ENCODE results near the gene NEK2. TPM values are rescaled to one million over a fixed set of nuclear protein-coding genes. Genes with fewer than 3 reads are reported as not detected.
"Not testable (repeated sequence)": the region's sequence is repeated elsewhere in the genome, so short reads cannot be mapped to it uniquely, and the experiment has no call there.

Gene NEK2
- total RNA-seq = 0.49 TPM

DNA sequence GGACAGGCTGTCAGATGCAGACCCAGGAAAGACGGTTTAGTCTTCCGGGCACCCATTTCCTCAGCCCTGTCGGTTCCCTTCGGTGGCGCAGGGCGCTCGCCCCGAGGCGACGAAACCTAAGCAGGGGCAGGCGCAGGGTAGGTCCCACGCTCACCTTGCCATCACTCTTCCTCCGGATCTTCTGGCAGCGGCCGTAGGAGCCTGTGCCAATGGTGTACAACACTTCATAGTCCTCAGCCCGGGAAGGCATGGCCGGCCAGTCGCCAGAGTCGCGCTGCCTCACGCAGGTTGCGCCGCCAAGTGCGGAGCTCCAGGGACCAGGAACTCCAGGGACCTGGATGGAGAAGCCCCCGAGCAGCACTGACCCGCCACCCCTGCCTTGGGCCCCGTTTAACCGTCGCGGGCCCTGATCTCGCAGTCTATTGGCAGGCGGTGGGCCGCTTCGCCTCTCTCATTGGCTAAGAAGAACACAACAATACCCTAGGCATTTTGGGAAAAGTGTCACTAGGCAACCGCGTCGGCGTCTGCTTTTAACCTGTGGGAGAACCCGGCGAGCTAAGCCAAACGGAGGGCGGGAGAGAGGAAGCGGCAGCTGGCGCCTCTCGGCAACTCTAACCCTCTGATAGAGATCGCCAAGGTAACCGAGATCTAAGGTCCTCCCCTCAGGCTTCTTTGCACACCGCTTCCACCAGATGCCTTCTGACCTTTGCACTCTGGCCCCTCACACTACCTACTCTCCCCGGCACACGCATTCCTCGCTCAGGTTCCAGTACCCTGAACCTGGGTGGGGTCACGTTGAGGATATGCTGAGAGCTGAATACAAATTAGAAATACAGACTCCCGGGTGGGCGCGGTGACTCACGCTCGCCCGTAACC is at the start of gene NEK2:
NEK2 (minus strand) TSS at position 392 of the 876 bp plus-strand sequence; CDS start at position 250, 142 bp downstream.
- DNase-seq (ENCODE audit: low spot score) = peak; percentile 92
- intact Hi-C loops (cut with DNase I) = no loop called here
- ATAC-seq = peak; percentile 99

GRCh38 chr1:211724687-211725196 is 49.3 kb upstream of the NEK2 start:
- intact Hi-C loops (cut with DNase I) = no loop called here
- DNase-seq (ENCODE audit: low spot score) (no peak), ATAC-seq (peak; percentile 78)

DNA sequence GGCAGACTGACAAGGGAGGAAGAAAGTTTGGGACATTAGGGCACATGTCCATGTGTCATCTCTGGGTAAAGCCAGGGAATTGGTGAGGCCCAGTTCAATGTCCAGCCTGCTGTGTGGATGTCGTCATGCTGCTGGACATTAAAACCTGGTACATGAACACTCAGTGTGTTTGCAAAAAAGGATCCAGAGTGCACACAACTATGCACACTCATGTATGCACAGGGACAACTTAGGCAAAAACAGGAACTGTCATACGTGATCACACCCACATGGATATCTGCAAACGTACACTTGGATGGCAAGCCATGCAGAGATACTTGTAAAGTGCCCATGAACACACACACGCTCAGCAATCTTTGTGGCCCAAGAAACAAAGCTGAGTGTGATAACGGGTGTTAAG is 47.9 kb upstream of the NEK2 start:
- no peak for ATAC-seq
- intact Hi-C loops (cut with DNase I) = no loop called here
- DNase-seq (ENCODE audit: low spot score) = no peak

GRCh38 chr1:211722277-211723175 is 47.1 kb upstream of the NEK2 start:
- DNase-seq (ENCODE audit: low spot score) = no peak
- no peak for ATAC-seq
- intact Hi-C loops (cut with DNase I) = no loop called here

GRCh38 chr1:211716555-211716954 is 41.1 kb upstream of the NEK2 start:
- intact Hi-C loops (cut with DNase I); DNase-seq (ENCODE audit: low spot score); ATAC-seq: not testable (repeated sequence)

DNA sequence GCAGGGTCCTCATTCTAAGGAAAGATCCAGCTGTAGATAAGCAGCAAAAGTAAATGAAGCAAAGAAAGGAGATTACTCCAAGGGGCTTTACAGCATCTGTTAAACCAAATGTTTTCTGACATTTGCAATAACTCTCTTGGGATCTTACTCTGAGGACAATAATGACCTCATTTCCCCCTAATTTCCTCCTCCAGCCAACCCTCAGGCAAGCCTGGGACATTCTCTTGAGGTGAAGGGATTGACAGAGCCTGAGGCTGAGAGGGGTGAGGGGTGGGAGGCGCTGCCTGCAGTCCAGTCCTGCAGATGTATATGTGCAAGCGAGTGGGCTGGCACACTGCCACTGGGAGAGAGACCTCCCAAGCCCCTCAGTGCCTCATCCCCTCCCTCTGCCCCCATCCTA is 40.5 kb upstream of the NEK2 start:
- ATAC-seq = no peak
- intact Hi-C loops (cut with DNase I) = no loop called here
- no peak for DNase-seq (ENCODE audit: low spot score)

DNA sequence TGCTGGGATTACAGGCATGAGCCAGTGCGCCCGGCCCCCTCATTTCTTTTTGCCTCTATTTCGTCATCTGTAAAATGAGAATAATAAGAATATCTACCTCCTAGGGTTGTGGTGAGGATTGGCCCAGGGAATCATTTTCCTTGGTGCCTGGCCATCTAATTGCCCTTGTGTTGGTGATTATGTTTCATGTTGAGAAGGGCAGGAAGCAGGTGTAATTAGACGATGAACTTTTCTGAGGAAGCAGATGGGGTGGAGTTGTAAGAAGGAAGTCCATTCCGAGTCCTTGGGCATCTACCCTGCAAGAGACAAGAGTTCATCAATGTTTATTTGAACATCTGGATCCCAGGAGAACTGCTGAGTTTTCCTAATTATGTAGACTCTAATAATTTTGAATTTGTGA is 38.7 kb upstream of the NEK2 start:
- intact Hi-C loops (cut with DNase I) = no loop called here
- ATAC-seq (no peak), DNase-seq (ENCODE audit: low spot score) (no peak)

DNA sequence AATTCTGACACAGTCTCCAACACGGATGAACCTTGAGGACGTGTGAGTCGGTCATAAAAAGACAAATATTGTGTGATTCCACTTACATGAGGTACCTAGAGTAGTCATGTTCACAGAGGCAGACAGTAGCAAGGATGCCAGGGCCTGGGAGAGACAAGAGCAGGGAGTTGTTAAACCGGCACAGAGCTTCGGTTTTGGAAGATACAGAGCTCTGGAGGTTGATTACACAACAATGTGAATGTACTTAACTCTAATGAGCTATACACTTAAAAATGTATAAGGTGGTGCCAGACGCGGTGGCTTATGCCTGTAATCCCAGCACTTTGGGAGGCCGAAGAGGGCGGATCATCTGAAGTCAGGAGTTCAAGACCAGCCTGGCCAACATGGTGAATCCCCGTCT is 37.8 kb upstream of the NEK2 start:
- intact Hi-C loops (cut with DNase I) = no loop called here
- ATAC-seq = no peak
- DNase-seq (ENCODE audit: low spot score) = no peak

GRCh38 chr1:211711315-211711705 is 35.9 kb upstream of the NEK2 start:
- no peak for ATAC-seq

DNA sequence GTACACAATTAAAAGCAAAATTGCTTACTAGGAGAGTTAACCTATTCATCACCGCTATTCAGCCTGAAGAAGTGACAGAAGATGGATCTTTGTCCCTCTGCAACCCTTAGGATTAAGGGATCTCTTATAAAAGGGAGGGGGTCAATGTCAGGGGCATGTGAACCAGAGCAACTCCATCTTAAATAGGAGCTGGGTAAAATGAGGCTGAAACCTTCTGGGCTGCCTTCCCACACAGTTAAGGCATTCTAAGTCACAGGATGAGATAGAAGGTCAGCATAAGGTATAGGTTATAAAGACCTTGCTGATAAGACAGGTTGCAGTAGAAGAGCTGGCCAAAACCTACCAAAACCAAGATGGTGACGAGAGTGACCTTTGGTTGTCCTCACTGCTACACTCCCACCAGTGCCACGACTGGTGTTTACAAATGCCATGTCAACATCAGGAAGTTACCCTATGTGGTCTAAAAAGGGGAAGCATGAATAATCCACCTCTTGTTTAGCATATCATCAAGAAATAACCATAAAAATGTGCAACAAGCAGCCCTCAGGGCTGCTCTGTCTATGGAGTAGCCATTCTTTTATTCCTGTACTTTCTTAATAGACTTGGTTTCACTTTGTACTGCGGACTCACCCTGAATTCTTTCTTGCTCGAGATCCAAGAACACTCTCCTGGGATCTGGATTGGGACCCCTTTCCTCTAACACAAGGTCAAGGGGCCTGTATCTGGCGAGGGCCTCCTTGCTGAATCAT is 35.3 kb upstream of the NEK2 start:
- intact Hi-C loops (cut with DNase I) = no loop called here
- ATAC-seq = no peak
- no peak for DNase-seq (ENCODE audit: low spot score)

More at GRCh38 chr1:211711315-211711705, 35.9 kb upstream of the NEK2 start:
- intact Hi-C loops (cut with DNase I) = no loop called here
- no peak for DNase-seq (ENCODE audit: low spot score)

- intact Hi-C loops (cut with DNase I) = no loop called here
- DNase-seq (ENCODE audit: low spot score) (no peak), ATAC-seq (no peak)
These were observed 33.5 kb upstream of the NEK2 start for GRCh38 chr1:211708926-211709325.

DNA sequence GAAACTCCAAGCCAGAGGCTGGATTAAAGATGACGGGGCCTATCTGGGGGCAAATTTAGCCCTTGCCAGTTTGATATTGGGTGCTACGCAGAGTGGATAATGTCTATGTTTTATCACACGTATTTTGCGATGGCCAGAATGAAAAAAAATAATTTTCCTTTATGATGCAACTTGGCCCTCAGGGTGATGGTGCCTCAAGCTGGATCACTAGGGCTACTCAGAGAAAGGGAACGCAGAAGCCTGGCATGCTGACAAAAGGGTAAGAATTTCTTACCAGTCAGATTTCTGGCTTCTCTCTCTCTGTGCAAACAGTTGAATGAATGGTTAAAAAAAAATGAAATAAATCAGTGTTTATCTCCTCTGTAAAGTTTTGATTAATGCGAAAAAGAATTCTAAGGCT is 32.6 kb upstream of the NEK2 start:
- intact Hi-C loops (cut with DNase I) = no loop called here
- ATAC-seq (no peak), DNase-seq (ENCODE audit: low spot score) (no peak)

- ATAC-seq (peak; percentile 26), DNase-seq (ENCODE audit: low spot score) (no peak)
- intact Hi-C loops (cut with DNase I) = no loop called here
These were observed 30.2 kb upstream of the NEK2 start for GRCh38 chr1:211705467-211706091.

GRCh38 chr1:211704543-211704942 is 29.1 kb upstream of the NEK2 start:
- ATAC-seq (no peak), DNase-seq (ENCODE audit: low spot score) (no peak)
- intact Hi-C loops (cut with DNase I) = no loop called here

DNA sequence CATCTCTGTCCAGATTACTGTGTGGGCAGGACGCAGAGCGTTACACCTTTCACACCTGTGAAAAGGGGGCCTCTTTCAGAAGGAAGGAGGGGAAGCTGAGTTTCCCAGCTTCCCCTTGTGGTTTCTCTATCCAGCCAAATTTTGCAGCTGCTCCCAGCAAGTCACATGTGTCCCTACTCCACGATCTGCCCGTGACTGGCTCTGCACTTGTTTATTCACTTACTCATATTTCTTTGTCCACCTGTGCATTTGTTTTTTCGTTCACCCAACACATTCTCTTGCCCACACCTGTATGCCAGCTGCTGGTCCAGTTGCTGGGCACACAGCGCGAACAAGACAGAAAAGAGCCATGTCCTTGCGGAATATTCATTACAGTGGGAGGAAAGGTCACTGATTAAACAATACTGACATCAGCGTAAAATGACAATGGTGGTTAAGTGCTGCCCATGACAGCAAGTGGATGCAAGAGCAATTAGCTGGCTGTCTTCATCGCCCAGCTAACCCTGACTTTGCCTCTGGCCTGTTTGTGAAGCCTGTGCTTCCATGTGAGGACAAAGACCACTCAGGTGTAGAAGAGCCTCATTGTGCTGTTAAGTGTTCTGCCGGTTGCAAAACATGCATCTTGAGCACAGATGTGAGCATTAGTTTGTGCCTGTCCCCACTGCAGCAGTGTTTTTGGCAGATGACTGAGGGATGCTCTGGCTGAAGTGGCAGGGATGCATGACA is 28.6 kb upstream of the NEK2 start:
- intact Hi-C loops (cut with DNase I) = no loop called here

GRCh38 chr1:211701733-211702132 is 26.3 kb upstream of the NEK2 start:
- intact Hi-C loops (cut with DNase I) = no loop called here
- ATAC-seq = no peak
- DNase-seq (ENCODE audit: low spot score) = no peak

More for the DNA sequence above, 28.6 kb upstream of the NEK2 start:
- ATAC-seq = no peak
- DNase-seq (ENCODE audit: low spot score) = no peak

GRCh38 chr1:211699059-211699458 is 23.6 kb upstream of the NEK2 start:
- peak; percentile 26 for ATAC-seq
- DNase-seq (ENCODE audit: low spot score) = no peak
- intact Hi-C loops (cut with DNase I) = loop anchor here (10.0 kb wide), 2 partner anchors 136 to 336 kb away; partner anchors contain the start of genes DTL, INTS7 and LPGAT1
